Neuron (in vitro differentiated cells): ENCODE measurements around the gene CLBA1.

Experiments used
- H2AFZ ChIP-seq: one replicate; pipeline ENCODE4 v1.6.1; 2013; ENCODE audit warnings: low read depth, mild to moderate bottlenecking, inconsistent platforms, low read length, moderate library complexity
- H3K27me3 ChIP-seq: one replicate; pipeline ENCODE4 v1.6.1; 2013; ENCODE audit warnings: low read length; ENCODE audit not compliant: insufficient read depth
- H3K36me3 ChIP-seq: one replicate; pipeline ENCODE4 v1.6.1; 2013; ENCODE audit warnings: low read length; ENCODE audit not compliant: insufficient read depth
- H3K4me1 ChIP-seq: one replicate; pipeline ENCODE4 v1.6.1; 2013; ENCODE audit warnings: low read length; ENCODE audit not compliant: insufficient read depth
- H3K4me3 ChIP-seq: 2 replicates; pipeline ENCODE4 v1.5.1; 2013; ENCODE audit warnings: mild to moderate bottlenecking, low read length, moderate library complexity
- H3K9me3 ChIP-seq: one replicate; pipeline ENCODE4 v1.6.1; 2013; ENCODE audit warnings: low read length

Gene CLBA1

DNA sequence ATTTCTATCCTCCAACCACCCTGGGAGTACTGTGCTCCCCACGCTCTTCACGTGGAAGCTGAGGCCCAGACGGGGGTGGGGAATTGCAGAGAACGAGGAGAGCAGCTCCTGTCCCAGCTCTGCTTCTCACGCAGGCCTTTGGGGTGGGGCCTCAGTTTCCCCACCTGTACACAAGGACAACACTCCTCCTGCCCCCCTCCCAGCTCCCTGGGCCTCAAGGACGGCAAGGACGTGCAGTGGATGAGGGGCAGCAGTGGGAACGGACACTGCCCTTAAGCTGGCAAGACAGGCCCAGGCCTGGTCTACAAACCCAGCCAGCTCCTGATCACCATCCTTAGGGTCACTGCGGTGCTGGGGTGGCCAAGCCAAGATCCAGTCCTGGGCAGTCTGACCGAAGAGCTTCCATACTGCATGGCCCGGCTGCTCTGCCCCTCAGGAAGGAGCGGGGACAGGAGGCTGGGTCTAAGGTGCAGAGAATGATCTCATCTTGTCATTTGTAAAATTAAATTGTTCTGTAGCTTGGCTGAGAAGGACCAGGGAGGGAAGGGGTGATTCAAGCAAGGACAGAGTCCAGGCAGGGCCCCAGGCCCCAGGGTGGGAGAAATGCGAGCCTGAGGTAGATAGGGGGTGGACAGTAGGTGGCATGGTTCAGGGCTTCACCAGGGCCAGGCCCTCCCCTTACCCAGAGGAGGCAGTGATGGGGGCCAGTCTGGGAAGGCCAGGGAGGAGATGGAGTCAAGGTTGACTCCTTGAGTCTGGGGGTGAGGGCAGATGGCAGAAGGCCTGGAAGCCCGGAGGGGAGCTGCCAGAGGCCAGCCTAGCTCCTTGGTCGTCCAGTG is 1.3 kb upstream of the CLBA1 start:
- Histone ChIP-seq H3K27me3 (peaks cover 41% of the 10 kb centered on the region), H3K4me3 (no peak overlapping the region), H3K4me1 (peaks cover 9% of the 10 kb centered on the region), H3K9me3 (no peaks in the 10 kb centered on the region), H3K36me3 (no peaks in the 10 kb centered on the region), H2AFZ (no peak overlapping the region)

DNA sequence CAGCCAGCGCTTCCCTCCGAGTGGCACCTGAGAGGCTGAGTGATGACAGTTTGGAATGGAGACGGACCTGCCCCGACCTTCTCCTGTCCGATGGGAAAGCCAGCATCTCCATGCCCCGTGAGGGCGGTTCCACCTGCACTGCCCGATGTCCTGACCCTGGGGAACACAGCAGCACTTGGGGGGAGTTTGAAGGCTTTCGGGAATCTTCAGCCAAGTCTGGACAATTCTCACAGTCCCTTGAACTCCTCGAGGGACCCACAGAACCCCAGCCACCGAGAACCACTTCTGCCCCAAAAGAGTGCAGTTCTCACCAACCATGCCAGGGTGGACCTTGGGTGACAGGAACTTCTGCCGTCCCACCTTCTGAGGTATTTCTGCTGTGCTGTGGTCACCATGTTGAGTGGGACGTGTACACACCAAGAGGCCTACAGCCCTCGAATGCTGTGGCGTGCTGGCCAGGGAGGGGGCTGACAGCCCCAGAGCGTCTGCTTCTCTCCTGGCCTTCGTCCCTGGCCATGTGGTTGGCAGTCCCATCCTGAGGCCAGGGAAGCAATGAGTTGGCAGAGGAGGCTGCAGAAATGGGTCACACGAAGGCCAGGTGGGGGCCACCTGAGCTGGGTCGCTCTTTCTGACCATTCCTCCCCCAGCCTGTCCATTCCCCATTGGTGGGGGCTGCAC is 1.0 kb downstream of the CLBA1 start:
- H2AFZ ChIP-seq, result no peak overlapping the region
- H3K9me3 ChIP-seq, result no peaks in the 10 kb centered on the region
- peak overlapping the region; percentile 82 for H3K4me3 ChIP-seq
- peaks cover 17% of the 10 kb centered on the region for H3K27me3 ChIP-seq
- H3K36me3 ChIP-seq, result peaks cover 6% of the 10 kb centered on the region
- H3K4me1 ChIP-seq, result peaks cover 9% of the 10 kb centered on the region

DNA sequence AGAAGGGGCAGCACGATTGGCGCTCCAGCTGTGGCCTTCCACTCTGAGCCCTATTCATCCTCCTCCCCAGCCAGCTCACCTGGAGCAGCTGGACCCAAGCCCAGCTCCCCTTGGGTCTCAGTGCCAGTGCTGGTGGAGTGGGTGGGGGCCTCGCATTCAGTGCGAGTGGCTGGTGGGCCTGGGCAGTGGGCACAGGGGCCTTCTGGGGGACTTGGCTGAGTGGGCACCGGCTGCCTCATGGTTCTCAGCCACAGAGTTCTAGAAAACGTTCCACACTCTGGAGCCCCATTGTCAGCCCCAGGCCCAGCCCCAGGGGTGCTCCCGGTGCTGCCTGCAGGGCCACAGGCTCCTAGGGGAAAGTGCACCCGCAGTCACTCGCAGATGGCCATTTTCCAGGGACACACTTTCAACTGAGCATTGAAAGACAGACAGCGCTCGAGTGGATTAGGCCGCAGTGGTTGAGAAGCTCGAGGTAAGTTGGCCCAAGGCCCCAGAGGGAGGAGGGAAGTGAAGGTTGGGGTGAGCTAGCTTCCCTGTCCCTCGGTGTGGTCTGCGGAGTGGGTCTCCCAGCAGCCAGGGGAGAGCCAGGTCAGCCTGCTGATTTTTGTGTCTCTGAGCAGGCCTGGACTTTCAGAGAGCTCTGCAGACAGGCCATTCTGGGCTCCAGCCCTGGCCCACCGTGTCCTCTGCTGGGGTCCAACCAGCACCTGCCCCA is 3.8 kb downstream of the CLBA1 start:
- Histone ChIP-seq H3K4me3 (no peak overlapping the region), H3K36me3 (peaks cover 25% of the 10 kb centered on the region), H3K4me1 (peaks cover 9% of the 10 kb centered on the region), H3K27me3 (no peaks in the 10 kb centered on the region), H3K9me3 (no peaks in the 10 kb centered on the region), H2AFZ (no peak overlapping the region)

DNA sequence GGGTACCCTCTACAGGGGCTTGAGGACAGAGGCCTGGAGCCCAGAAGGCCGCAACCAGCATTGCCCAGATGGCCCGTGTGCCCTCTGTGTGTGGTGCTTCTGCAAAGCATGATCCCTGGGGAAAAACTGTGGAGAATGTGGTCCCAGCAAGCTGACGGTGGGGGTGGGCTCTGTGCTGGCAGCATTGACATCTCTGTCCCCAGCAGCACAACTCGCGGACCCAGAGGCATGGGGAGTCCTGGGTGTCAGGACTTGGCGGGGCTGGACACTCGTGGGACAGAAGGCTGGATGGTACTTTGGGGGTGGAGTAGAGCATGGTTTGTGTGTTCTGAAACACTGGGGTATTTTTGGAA is 4.3 kb downstream of the CLBA1 start:
- Histone ChIP-seq H2AFZ (no peak overlapping the region), H3K9me3 (no peaks in the 10 kb centered on the region), H3K4me1 (peaks cover 9% of the 10 kb centered on the region), H3K36me3 (peaks cover 30% of the 10 kb centered on the region), H3K27me3 (no peaks in the 10 kb centered on the region), H3K4me3 (no peak overlapping the region)

DNA sequence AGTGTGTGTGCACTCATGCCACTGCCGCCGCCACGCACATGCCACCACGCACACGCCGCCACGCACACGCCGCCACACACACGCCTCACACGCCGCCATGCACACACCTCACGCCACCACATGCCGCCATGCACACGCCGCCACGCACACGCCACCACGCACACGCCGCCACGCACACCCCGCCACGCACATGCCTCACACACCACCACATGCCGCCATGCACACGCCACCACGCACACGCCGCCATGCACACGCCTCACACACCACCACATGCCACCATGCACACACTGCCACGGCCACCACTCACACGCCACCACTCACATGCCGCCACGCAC is 6.3 kb downstream of the CLBA1 start:
- Histone ChIP-seq H3K4me3 (no peak overlapping the region), H3K36me3 (peaks cover 46% of the 10 kb centered on the region)

DNA sequence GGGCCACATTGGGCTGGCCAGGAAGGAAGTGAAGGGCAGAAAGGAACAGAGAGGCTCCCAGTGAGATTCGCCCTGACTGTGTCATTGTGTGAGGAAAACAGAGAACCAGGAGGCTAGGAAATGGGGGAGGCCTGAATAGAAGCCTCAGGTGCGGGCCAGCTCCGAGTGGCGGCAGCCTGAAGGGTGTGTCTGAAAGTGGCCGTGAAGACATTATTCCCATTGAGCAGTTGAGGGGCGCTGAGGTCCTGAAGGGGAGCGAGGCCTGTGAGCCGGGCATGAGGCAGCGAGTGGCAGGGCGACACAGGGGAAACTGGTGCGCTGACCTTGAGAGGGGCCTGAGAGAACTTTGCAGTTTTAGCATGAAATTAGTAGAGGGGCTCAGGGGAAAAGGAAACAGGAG is 6.9 kb downstream of the CLBA1 start:
- H3K4me1 ChIP-seq, result no peaks in the 10 kb centered on the region
- H3K36me3 ChIP-seq, result peaks cover 48% of the 10 kb centered on the region
- H2AFZ ChIP-seq, result no peak overlapping the region
- no peak overlapping the region for H3K4me3 ChIP-seq
- no peaks in the 10 kb centered on the region for H3K27me3 ChIP-seq
- no peaks in the 10 kb centered on the region for H3K9me3 ChIP-seq

More for the DNA sequence above, 6.3 kb downstream of the CLBA1 start:
- Histone ChIP-seq H3K27me3 (no peaks in the 10 kb centered on the region), H3K9me3 (no peaks in the 10 kb centered on the region), H2AFZ (no peak overlapping the region), H3K4me1 (peaks cover under 1% of the 10 kb centered on the region)

DNA sequence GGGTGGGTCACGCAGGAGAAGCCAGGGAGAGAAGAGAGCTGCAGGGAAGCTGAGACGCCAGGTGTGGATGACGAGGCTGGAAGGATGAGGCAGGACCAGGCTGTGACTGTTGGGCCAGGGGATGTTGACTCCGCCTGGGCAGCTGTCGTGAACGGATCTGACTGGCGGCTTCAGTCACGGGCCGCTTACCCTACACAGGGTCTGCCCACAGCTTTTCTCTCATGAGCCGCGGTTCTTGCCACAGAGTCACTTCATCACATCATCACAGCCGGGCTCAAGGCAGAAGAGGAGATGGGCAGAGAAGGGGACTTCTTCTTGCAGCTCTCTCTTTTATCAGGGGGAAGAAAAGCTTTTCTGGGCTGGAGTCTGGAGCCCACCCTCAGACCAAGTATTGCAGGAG is 7.7 kb downstream of the CLBA1 start:
- no peak overlapping the region for H3K4me3 ChIP-seq
- H3K4me1 ChIP-seq, result no peaks in the 10 kb centered on the region
- H3K27me3 ChIP-seq, result no peaks in the 10 kb centered on the region
- no peaks in the 10 kb centered on the region for H3K9me3 ChIP-seq
- H3K36me3 ChIP-seq, result peaks cover 48% of the 10 kb centered on the region
- no peak overlapping the region for H2AFZ ChIP-seq

DNA sequence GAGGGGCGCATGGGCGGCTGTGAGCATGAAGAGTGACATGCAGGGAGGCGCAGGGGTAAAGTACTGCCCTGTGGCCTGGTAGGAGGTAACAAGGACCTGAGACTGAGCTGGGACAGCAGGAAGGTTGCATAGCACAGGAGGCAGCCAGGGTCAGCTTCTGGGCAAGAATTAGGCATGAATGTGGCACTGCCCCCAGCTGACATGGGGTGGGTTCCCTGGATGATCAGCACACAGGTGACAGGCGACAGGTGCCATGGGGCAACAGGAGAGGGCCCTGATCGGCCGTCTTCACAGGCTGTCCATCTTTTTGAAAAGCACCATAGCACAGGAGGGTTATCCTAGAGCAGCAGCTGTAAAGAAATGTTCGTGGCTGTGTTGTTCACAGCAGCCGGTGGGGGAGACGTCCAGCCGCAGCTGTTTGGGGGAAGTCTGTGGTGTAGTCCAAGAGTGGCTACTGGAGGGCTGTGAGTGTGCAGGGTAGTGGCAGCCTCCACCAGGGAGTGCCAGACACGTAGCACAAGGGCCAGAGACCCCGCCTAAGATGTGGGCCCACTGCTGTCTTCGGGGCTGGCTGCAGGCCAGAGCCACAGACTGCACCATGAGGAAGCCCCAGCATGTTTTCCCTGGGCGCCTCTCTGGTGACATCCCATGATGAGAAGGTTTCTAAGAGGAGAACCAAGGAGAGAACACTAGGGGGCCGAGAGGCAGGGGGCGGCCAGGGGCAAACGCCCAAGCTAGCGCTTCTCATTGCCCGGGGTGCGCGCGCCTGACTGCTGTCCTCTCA is 8.4 kb downstream of the CLBA1 start:
- Histone ChIP-seq H3K9me3 (no peaks in the 10 kb centered on the region), H2AFZ (no peak overlapping the region), H3K36me3 (peaks cover 48% of the 10 kb centered on the region), H3K4me1 (no peaks in the 10 kb centered on the region), H3K27me3 (no peaks in the 10 kb centered on the region), H3K4me3 (no peak overlapping the region)

DNA sequence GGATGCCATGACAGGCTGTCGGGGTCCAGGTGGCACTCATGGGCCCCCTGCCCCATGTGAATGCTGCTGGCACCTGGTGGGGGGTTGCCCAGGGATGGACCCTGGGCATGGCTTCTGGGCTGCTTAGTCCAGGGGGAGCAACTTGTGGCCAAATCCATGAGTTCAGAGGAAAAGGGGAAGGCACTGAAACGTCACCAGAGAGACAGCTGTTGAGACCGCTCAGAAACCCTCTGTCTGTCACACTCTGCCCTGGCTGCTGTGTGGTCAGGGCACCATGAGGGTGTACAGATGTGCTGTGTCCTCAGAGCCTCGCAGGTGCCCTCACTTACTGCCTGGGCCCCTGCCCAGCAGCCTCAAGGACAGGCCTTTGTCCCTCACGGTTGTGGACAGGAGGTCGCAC is 9.4 kb downstream of the CLBA1 start:
- H2AFZ ChIP-seq, result no peak overlapping the region
- peaks cover 50% of the 10 kb centered on the region for H3K36me3 ChIP-seq
- no peaks in the 10 kb centered on the region for H3K4me1 ChIP-seq
- no peak overlapping the region for H3K4me3 ChIP-seq
- no peaks in the 10 kb centered on the region for H3K27me3 ChIP-seq
- H3K9me3 ChIP-seq, result no peaks in the 10 kb centered on the region

DNA sequence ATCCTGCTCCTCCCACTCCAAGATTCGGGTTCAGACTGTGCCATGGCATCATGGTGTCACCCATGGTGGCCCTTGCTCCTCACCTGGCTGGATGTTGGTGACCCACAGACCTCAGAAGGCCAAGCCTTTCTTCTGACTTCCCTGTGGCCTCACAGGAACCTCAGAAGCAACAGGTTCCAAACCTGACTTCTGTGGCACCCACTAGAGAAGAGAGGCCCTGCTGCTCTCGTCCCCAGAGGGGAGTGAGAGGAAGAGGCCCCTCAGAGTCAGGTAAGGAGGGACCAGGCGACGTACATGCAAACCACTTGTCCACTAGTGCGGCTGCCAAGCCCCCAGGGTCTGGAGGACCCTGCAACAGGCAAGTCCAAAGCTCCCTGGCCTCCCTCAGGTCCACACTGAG is 10.4 kb downstream of the CLBA1 start:
- Histone ChIP-seq H3K4me1 (no peaks in the 10 kb centered on the region), H3K9me3 (no peaks in the 10 kb centered on the region), H3K36me3 (peaks cover 50% of the 10 kb centered on the region), H2AFZ (no peak overlapping the region), H3K27me3 (no peaks in the 10 kb centered on the region), H3K4me3 (no peak overlapping the region)

DNA sequence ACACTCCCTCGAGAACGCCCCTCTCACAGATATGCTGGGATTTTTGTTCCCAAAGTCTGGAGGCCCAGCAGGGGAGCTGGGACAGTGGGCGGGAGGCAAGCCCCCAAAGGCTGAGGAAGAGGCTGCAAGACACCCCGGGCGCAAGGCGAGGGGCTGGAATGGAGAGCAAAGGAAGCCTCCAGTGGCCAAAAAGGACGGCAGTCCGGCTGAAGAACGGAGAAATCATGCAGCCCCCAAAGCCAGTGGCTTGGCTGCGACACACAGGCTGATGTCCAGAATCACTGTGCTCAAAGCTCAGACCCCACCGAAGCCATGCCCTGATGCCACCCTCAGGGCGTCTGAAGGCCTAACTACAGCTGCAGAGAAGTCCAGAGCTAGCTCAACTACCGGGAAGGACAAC is 10.9 kb downstream of the CLBA1 start:
- Histone ChIP-seq H3K27me3 (no peaks in the 10 kb centered on the region), H3K9me3 (no peaks in the 10 kb centered on the region), H2AFZ (no peak overlapping the region), H3K36me3 (peaks cover 46% of the 10 kb centered on the region), H3K4me3 (no peak overlapping the region), H3K4me1 (no peaks in the 10 kb centered on the region)

DNA sequence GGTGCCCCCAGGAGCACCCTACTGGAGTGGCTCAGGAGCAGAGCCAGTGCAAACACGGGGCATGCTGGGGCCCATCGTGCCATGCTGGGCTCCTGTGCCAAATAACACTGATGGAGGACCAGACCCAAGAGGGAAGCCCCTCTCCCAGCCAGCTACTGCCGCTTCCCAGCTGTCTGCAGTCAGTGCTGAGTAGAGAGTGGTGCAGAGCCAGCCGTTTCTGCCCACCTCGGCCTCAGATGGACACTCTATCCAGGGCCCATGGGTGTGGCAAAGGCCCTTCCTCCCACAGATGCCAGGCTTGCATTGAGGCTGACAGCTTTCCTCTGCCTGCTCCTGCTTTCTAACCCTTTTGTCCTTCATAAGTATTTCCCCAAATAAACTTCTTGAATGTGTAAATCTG is 13.2 kb downstream of the CLBA1 start:
- H2AFZ ChIP-seq, result no peak overlapping the region
- H3K36me3 ChIP-seq, result peaks cover 29% of the 10 kb centered on the region
- no peaks in the 10 kb centered on the region for H3K9me3 ChIP-seq
- H3K27me3 ChIP-seq, result no peaks in the 10 kb centered on the region
- H3K4me1 ChIP-seq, result no peaks in the 10 kb centered on the region
- no peak overlapping the region for H3K4me3 ChIP-seq

DNA sequence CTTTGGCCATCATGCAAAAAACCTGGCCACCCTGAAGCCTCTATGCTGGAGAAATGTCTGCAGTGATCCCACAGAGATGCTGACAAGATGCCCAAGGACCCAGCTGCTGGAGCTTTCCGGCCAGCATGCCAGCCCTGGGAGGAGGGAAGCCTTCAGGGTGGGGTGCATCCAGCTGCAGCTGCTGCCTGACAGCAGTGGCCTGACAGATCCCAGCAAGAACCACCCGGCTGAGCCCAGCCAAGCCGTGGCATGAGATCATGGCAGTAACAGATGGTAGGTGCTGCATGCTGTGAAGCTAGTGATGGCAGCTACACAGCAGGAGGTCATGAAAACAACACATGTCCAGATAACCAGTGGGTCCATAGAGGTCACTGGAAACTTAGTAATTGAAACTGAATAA is 13.8 kb downstream of the CLBA1 start:
- H3K4me3 ChIP-seq, result no peak overlapping the region
- no peaks in the 10 kb centered on the region for H3K4me1 ChIP-seq
- H2AFZ ChIP-seq, result no peak overlapping the region
- H3K27me3 ChIP-seq, result no peaks in the 10 kb centered on the region
- H3K9me3 ChIP-seq, result no peaks in the 10 kb centered on the region
- peaks cover 25% of the 10 kb centered on the region for H3K36me3 ChIP-seq
